GM21576 (cell line): Measurements from ENCODE around the gene CCBE1.
"Not testable (repeated sequence)": the region's sequence is repeated elsewhere in the genome, so short reads cannot be mapped to it uniquely, and the experiment has no call there.

ENCODE experiments used
- ATAC-seq: cut with Tn5 transposase; IDR thresholded peaks from one replicate; pipeline ENCODE4 v1.9.1; 2021; ENCODE audit warnings: mild to moderate bottlenecking, moderate library complexity; ENCODE audit not compliant: unreplicated experiment

CCBE1 gene

GRCh38 chr18:59685501-59685900 is 11.7 kb downstream of the CCBE1 start:
- no peak for ATAC-seq

- ATAC-seq = no peak
These were observed 12.4 kb downstream of the CCBE1 start for GRCh38 chr18:59684777-59685176.

- ATAC-seq = no peak
These were observed 15.7 kb downstream of the CCBE1 start for GRCh38 chr18:59681521-59682004.

- ATAC-seq = no peak
These were observed 16.2 kb downstream of the CCBE1 start for GRCh38 chr18:59681051-59681450.

- ATAC-seq = no peak
These were observed 21.9 kb downstream of the CCBE1 start for GRCh38 chr18:59675346-59675745.

- no peak for ATAC-seq
These were observed 22.3 kb downstream of the CCBE1 start for GRCh38 chr18:59674903-59675270.

GRCh38 chr18:59674186-59674902 is 22.9 kb downstream of the CCBE1 start:
- ATAC-seq = no peak

- no peak for ATAC-seq
These were observed 24.9 kb downstream of the CCBE1 start for GRCh38 chr18:59672235-59672711.

GRCh38 chr18:59671551-59671950 is 25.7 kb downstream of the CCBE1 start:
- ATAC-seq = no peak

- ATAC-seq = no peak
These were observed 27.2 kb downstream of the CCBE1 start for GRCh38 chr18:59669872-59670657.

- ATAC-seq = no peak
These were observed 29.7 kb downstream of the CCBE1 start for GRCh38 chr18:59667488-59667887.

GRCh38 chr18:59666007-59666402 is 31.2 kb downstream of the CCBE1 start:
- ATAC-seq = not testable (repeated sequence)

GRCh38 chr18:59665057-59666006 is 31.9 kb downstream of the CCBE1 start:
- no peak for ATAC-seq

- no peak for ATAC-seq
These were observed 32.9 kb downstream of the CCBE1 start for GRCh38 chr18:59664329-59664728.

GRCh38 chr18:59663096-59663495 is 34.1 kb downstream of the CCBE1 start:
- no peak for ATAC-seq

- no peak for ATAC-seq
These were observed 35.1 kb downstream of the CCBE1 start for GRCh38 chr18:59661891-59662701.

GRCh38 chr18:59660786-59661743 is 36.2 kb downstream of the CCBE1 start:
- no peak for ATAC-seq

GRCh38 chr18:59660366-59660765 is 36.9 kb downstream of the CCBE1 start:
- ATAC-seq = no peak
